Activated naive CD8-positive, alpha-beta T cell treated with anti-CD3 and anti-CD28 coated beads for 36 hours (primary cell): Measurements from ENCODE around the gene ADNP2. TPM values are rescaled to one million over a fixed set of nuclear protein-coding genes. Genes with fewer than 3 reads are reported as not detected.
"Not testable (repeated sequence)": the region's sequence is repeated elsewhere in the genome, so short reads cannot be mapped to it uniquely, and the experiment has no call there.

Experiments used
- DNase-seq: peaks from one replicate; pipeline ENCODE4 v3.0.0; 2021
- H3K27ac Mint-ChIP-seq: one replicate; pipeline ENCODE4 v1.8.0; 2022; ENCODE audit warnings: mild to moderate bottlenecking, moderate library complexity, mixed read lengths
- H3K27me3 Mint-ChIP-seq: one replicate; pipeline ENCODE4 v1.8.0; 2022; ENCODE audit warnings: mild to moderate bottlenecking, mixed read lengths
- H3K36me3 Mint-ChIP-seq: one replicate; pipeline ENCODE4 v1.8.0; 2021; ENCODE audit warnings: mild to moderate bottlenecking, mixed read lengths
- H3K4me1 Mint-ChIP-seq: one replicate; pipeline ENCODE4 v1.8.0; 2021; ENCODE audit warnings: mixed read lengths
- H3K4me3 Mint-ChIP-seq: one replicate; pipeline ENCODE4 v1.8.0; 2022; ENCODE audit warnings: mild to moderate bottlenecking, moderate library complexity, mixed read lengths
- H3K9me3 Mint-ChIP-seq: one replicate; pipeline ENCODE4 v1.8.0; 2022; ENCODE audit warnings: mixed read lengths
- total RNA-seq, 2 experiments: library from RNA; stranded (reverse); gene quantifications; one replicate each; pipeline ENCODE4 v1.2.3, GENCODE V29; 2021

ADNP2 gene
- total RNA-seq, 2 experiments from 2014 or later = 34.7 to 34.8 TPM

GRCh38 chr18:80147418-80148325, 38.6 kb downstream of the ADNP2 start:
- Mint-ChIP-seq H3K27ac (peak overlapping the region; percentile 75), H3K4me3 (peak overlapping the region; percentile 81), H3K9me3 (no peaks in the 10 kb centered on the region), H3K27me3 (peaks cover 12% of the 10 kb centered on the region), H3K36me3 (peaks cover 10% of the 10 kb centered on the region), H3K4me1 (peaks cover 10% of the 10 kb centered on the region)
- DNase-seq = peak; percentile 79

DNA sequence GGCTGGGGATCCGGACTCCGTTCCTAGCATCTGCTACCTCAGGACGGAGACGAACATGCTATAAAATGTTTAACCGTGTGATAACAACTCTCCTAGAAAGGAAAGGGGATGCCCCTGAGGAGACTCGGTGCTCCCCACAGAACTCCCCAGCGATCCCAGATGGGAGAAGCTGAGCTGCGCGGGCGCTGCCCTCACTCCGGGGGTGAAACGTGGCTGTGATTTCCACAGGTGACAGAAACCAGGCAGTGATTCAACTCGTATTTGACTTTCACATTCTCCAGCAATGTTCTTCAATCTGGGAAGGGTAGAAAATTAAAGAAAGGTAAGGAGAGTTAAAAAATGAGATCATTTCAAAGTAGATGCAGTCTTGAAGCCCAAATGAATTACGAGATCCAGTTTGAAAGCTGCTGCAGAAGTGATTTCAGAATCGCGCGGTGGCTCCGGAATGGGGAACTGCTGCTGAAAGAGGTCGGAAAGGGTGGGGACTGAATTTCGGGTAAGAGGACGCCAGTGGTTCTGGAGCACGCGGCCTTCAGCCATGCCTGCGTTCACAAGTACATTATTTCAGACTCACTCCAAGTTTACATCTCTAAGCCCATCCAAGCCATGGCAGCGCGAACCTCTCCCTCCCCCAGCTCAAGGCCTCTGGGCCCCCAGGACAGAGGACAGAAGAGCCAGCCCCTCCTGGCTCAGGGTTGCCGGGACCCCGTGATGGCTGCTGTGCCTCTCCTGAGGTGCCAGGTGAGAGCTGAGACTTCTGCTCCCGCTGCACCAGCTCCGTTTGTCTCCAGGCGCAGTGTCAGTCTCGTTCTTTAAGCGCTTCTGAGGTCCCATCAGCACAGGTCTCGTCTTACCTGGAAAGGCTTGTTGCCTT, 39.5 kb downstream of the ADNP2 start:
- H3K27ac Mint-ChIP-seq = no peak overlapping the region
- peaks cover 10% of the 10 kb centered on the region for H3K4me1 Mint-ChIP-seq
- no peak for DNase-seq
- H3K36me3 Mint-ChIP-seq = peaks cover 10% of the 10 kb centered on the region
- H3K27me3 Mint-ChIP-seq = peaks cover 12% of the 10 kb centered on the region
- H3K4me3 Mint-ChIP-seq = peak overlapping the region; percentile 81
- no peaks in the 10 kb centered on the region for H3K9me3 Mint-ChIP-seq

GRCh38 chr18:80149667-80150066, 40.6 kb downstream of the ADNP2 start:
- Mint-ChIP-seq H3K4me3 (no peak overlapping the region), H3K27me3 (peaks cover 12% of the 10 kb centered on the region), H3K9me3 (no peaks in the 10 kb centered on the region), H3K36me3 (peaks cover 10% of the 10 kb centered on the region), H3K27ac (no peak overlapping the region), H3K4me1 (peaks cover 13% of the 10 kb centered on the region)
- DNase-seq = no peak

DNA sequence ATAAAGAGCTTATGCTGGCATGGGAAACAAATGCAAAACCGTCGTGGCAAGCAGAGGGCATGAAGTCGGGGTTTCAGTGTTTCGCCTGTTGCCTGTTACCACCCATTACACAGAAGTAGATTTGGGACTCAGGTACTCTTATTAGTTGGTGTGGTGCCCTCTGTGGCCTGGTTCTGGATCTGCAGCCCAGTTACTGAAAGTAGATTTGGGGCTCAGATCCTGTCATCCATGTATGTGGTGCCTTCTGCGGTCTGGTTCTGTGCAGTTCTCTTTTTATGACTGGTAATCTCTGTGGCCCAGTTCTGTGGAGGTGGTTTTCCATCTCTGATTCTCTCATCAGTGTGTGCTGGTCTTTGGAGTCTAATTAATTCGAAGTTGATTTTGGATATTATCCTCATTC, 45.2 kb downstream of the ADNP2 start:
- Mint-ChIP-seq H3K9me3 (no peaks in the 10 kb centered on the region), H3K36me3 (peaks cover 2% of the 10 kb centered on the region), H3K4me3 (no peak overlapping the region), H3K27me3 (peaks cover 13% of the 10 kb centered on the region), H3K27ac (no peak overlapping the region), H3K4me1 (peaks cover 2% of the 10 kb centered on the region)
- peak; percentile 34 for DNase-seq

GRCh38 chr18:80157708-80158343, 48.8 kb downstream of the ADNP2 start:
- peak; percentile 66 for DNase-seq
- Mint-ChIP-seq H3K27ac (no peak overlapping the region), H3K9me3 (no peaks in the 10 kb centered on the region), H3K4me1 (peaks cover 2% of the 10 kb centered on the region), H3K36me3 (no peaks in the 10 kb centered on the region), H3K4me3 (no peak overlapping the region), H3K27me3 (peaks cover 26% of the 10 kb centered on the region)

DNA sequence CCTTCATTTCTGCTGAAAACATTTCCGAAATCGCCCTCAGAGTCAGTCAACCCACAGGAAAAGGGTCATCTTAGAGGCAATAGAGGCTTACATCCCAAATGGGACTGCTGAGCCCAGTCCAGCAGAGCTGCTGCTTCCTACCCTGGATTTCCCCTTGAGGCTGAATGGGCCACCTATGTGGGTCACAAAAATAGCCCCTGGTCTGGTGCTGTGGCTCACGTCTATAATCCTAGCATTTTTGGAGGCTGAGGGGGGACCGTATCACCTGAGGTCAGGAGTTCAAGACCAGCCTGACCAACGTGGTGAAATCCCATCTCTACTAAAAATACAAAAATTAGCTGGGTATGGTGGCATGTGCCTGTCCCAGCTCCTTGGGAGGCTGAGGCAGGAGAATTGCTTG, 49.3 kb downstream of the ADNP2 start:
- Mint-ChIP-seq H3K27me3 (peaks cover 26% of the 10 kb centered on the region), H3K27ac (no peak overlapping the region), H3K9me3 (no peaks in the 10 kb centered on the region), H3K4me1 (peaks cover 2% of the 10 kb centered on the region), H3K4me3 (no peak overlapping the region), H3K36me3 (no peaks in the 10 kb centered on the region)
- no peak for DNase-seq

DNA sequence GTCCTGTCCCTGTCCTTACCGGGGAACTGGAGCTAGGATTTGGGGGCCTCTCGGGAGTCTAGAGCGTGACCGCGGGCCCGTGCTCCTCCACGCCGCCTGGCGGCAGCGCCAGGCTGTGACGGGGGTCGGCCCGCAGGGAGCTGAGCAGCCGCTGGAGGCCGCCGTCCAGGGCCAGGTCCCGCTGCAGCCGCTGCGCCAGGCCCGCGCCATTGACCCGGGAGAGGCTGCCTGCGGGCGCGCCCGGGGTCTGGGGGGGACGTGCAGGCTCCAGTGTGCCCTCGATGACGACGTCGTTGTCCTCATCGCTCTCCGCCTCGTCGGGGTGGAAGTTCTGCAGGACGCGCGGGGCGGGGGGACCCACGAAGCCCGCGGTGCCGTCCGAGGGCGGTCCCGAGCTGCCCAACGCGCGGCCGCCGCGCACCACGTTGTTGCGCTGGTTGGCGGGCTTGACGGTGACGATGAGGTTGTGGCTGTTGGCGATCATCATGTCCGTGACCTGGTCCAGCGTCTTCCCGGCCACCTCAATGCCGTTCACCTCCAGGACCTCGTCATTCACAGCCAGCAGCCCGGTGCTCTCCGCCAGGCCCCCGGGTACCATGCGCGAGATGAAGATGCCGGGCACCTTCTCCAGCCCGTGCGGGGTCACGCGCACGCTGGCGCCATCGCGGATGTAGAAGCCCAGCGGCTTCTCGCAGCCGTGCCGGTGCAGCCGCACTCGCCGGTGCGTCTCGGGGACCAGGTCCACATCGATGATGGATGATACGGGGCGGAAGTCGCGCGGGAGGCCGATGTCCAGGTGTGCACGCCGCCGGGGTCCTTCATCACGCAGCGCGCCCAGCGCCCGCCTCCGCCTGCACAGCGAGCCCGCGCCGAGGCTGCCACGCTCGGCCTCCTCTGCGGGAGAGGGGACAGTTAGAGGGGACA, 50.9 kb downstream of the ADNP2 start:
- Mint-ChIP-seq H3K27ac (no peak overlapping the region), H3K9me3 (peaks cover 9% of the 10 kb centered on the region), H3K4me1 (no peaks in the 10 kb centered on the region), H3K36me3 (no peaks in the 10 kb centered on the region), H3K4me3 (no peak overlapping the region), H3K27me3 (peaks cover 26% of the 10 kb centered on the region)
- DNase-seq = peak; percentile 62

GRCh38 chr18:80161781-80162417, 52.8 kb downstream of the ADNP2 start:
- H3K27ac Mint-ChIP-seq = no peak overlapping the region
- no peaks in the 10 kb centered on the region for H3K36me3 Mint-ChIP-seq
- H3K9me3 Mint-ChIP-seq = peaks cover 15% of the 10 kb centered on the region
- no peaks in the 10 kb centered on the region for H3K4me1 Mint-ChIP-seq
- H3K4me3 Mint-ChIP-seq = no peak overlapping the region
- no peak for DNase-seq
- peaks cover 26% of the 10 kb centered on the region for H3K27me3 Mint-ChIP-seq

GRCh38 chr18:80163183-80163582, 54.1 kb downstream of the ADNP2 start:
- no peak for DNase-seq
- no peak overlapping the region for H3K27ac Mint-ChIP-seq
- peaks cover 15% of the 10 kb centered on the region for H3K9me3 Mint-ChIP-seq
- H3K4me3 Mint-ChIP-seq = no peak overlapping the region
- no peaks in the 10 kb centered on the region for H3K4me1 Mint-ChIP-seq
- H3K27me3 Mint-ChIP-seq = peaks cover 21% of the 10 kb centered on the region
- no peaks in the 10 kb centered on the region for H3K36me3 Mint-ChIP-seq

DNA sequence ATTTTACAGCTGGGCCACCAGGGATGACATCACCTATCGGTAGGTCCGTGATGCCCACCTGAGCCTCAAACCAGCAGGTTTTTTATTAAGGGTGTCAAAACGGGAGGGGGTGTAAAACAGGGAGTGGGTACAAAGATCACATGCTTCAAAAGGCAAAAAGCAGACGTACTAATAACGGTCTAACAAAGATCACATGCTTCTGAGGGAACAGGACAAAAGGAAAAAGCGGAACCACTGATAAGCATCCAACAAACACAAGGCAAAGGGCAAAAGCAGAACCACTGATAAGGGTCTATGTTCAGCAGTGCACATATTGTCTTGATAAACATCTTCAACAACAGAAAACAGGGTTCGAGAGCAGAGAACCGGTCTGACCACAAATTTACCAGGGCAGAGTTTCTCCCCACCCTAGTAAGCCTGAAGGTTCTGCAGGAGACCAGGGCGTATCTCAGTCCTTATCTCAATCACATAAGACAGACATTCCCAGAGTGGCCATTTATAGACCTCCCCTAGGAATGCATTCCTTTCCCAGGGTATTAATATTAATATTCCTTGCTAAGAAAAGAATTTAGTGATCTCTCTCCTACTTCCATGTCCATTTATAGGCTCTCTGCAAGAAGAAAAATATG, 55.8 kb downstream of the ADNP2 start:
- not testable (repeated sequence) for DNase-seq, H3K4me1 Mint-ChIP-seq, H3K36me3 Mint-ChIP-seq, H3K4me3 Mint-ChIP-seq, H3K27ac Mint-ChIP-seq
- H3K9me3 Mint-ChIP-seq = peaks cover 15% of the 10 kb centered on the region
- peaks cover 11% of the 10 kb centered on the region for H3K27me3 Mint-ChIP-seq

- no peak overlapping the region for H3K4me3 Mint-ChIP-seq
- H3K4me1 Mint-ChIP-seq = no peaks in the 10 kb centered on the region
- peaks cover 15% of the 10 kb centered on the region for H3K27me3 Mint-ChIP-seq
- H3K36me3 Mint-ChIP-seq = no peaks in the 10 kb centered on the region
- H3K9me3 Mint-ChIP-seq = peaks cover 15% of the 10 kb centered on the region
- H3K27ac Mint-ChIP-seq = no peak overlapping the region
- DNase-seq = no peak
Observed at GRCh38 chr18:80166240-80166639, 57.2 kb downstream of the ADNP2 start.

- Mint-ChIP-seq H3K27ac (no peak overlapping the region), H3K9me3 (peaks cover 15% of the 10 kb centered on the region), H3K27me3 (peaks cover 16% of the 10 kb centered on the region), H3K36me3 (no peaks in the 10 kb centered on the region), H3K4me1 (no peaks in the 10 kb centered on the region), H3K4me3 (no peak overlapping the region)
- DNase-seq = no peak
Observed at GRCh38 chr18:80166725-80167124, 57.7 kb downstream of the ADNP2 start.

- Mint-ChIP-seq H3K27ac (no peak overlapping the region), H3K27me3 (peaks cover 20% of the 10 kb centered on the region), H3K4me3 (no peak overlapping the region), H3K9me3 (peaks cover 15% of the 10 kb centered on the region), H3K4me1 (no peaks in the 10 kb centered on the region), H3K36me3 (no peaks in the 10 kb centered on the region)
- DNase-seq = no peak
Observed at GRCh38 chr18:80167331-80167730, 58.3 kb downstream of the ADNP2 start.
